ENCODE data around the gene CRB1. TPM values are rescaled to one million over a fixed set of nuclear protein-coding genes. Genes with fewer than 3 reads are reported as not detected.

CRB1 gene
- total and polyA plus RNA-seq, 2 donors from 2014 or later, result 0.16 to 1.2 TPM

GRCh38 chr1:197429372-197429771, 161.3 kb downstream of the CRB1 start:
- TF ChIP-seq CTCF (IDR thresholded peaks at IDR 0.05; ENCODE audit: borderline replicate concordance, extremely low read depth, insufficient read depth), result no peak
- Histone ChIP-seq H3K9ac (ENCODE audit: low read length in 3 of 3) (no peak overlapping the region), H3K4me3 (ENCODE audit: low read length in 3 of 3) (no peak overlapping the region), H3K27ac (ENCODE audit: low read depth in 2 of 2, low read length in 2 of 2) (no peak overlapping the region), H3K4me1 (ENCODE audit: control insufficient read depth in 2 of 3, insufficient read depth in 2 of 3, low read depth in 1 of 3, low read length in 3 of 3) (no peaks in the 10 kb centered on the region), H3K27me3 (ENCODE audit: control insufficient read depth, insufficient read depth, low read length) (no peaks in the 10 kb centered on the region), H3K36me3 (ENCODE audit: control insufficient read depth in 2 of 3, insufficient read depth in 3 of 3, low read length in 3 of 3) (no peaks in the 10 kb centered on the region), H3K9me3 (ENCODE audit: control insufficient read depth in 2 of 3, insufficient read depth in 1 of 3, low read length in 3 of 3) (no peaks in the 10 kb centered on the region)
- no peak for FAIRE-seq
- no peak for DNase-seq
- intact Hi-C loops (cut with DNase I), result no loop called here

GRCh38 chr1:197435224-197435623, 167.2 kb downstream of the CRB1 start:
- FAIRE-seq, result no peak
- intact Hi-C loops (cut with DNase I), result no loop called here
- H3K4me3 ChIP-seq (ENCODE audit: low read length in 3 of 3), result no peak overlapping the region

GRCh38 chr1:197437601-197438000, 169.5 kb downstream of the CRB1 start:
- Histone ChIP-seq H3K27me3 (ENCODE audit: control insufficient read depth, insufficient read depth, low read length) (no peaks in the 10 kb centered on the region), H3K27ac (ENCODE audit: low read depth in 2 of 2, low read length in 2 of 2) (no peak overlapping the region), H3K4me3 (ENCODE audit: low read length in 3 of 3) (no peak overlapping the region), H3K36me3 (ENCODE audit: control insufficient read depth in 2 of 3, insufficient read depth in 3 of 3, low read length in 3 of 3) (no peaks in the 10 kb centered on the region), H3K4me1 (ENCODE audit: control insufficient read depth in 2 of 3, insufficient read depth in 2 of 3, low read depth in 1 of 3, low read length in 3 of 3) (no peaks in the 10 kb centered on the region), H3K9me3 (ENCODE audit: control insufficient read depth in 2 of 3, insufficient read depth in 1 of 3, low read length in 3 of 3) (no peaks in the 10 kb centered on the region), H3K9ac (ENCODE audit: low read length in 3 of 3) (no peak overlapping the region)
- FAIRE-seq, result no peak
- intact Hi-C loops (cut with DNase I), result no loop called here
- no peak for DNase-seq
- no peak for TF ChIP-seq CTCF (IDR thresholded peaks at IDR 0.05; ENCODE audit: borderline replicate concordance, extremely low read depth, insufficient read depth)

More at GRCh38 chr1:197435224-197435623, 167.2 kb downstream of the CRB1 start:
- Histone ChIP-seq H3K4me1 (ENCODE audit: control insufficient read depth in 2 of 3, insufficient read depth in 2 of 3, low read depth in 1 of 3, low read length in 3 of 3) (no peaks in the 10 kb centered on the region), H3K27ac (ENCODE audit: low read depth in 2 of 2, low read length in 2 of 2) (no peak overlapping the region), H3K36me3 (ENCODE audit: control insufficient read depth in 2 of 3, insufficient read depth in 3 of 3, low read length in 3 of 3) (no peaks in the 10 kb centered on the region), H3K9me3 (ENCODE audit: control insufficient read depth in 2 of 3, insufficient read depth in 1 of 3, low read length in 3 of 3) (no peaks in the 10 kb centered on the region), H3K9ac (ENCODE audit: low read length in 3 of 3) (no peak overlapping the region), H3K27me3 (ENCODE audit: control insufficient read depth, insufficient read depth, low read length) (no peaks in the 10 kb centered on the region)
- TF ChIP-seq CTCF (IDR thresholded peaks at IDR 0.05; ENCODE audit: borderline replicate concordance, extremely low read depth, insufficient read depth), result no peak
- no peak for DNase-seq

Data from kidney (tissue), 14 donors.